T-helper 1 cell treated with Interleukin-12 subunit alpha and Interleukin-12 subunit beta and Interleukin-4 antibody, amounts not matched to agents 30 μg/mL and 1 μg/mL, for 36 hours (primary cell): Measurements from ENCODE around the gene NINL.
"Not testable (repeated sequence)": the region's sequence is repeated elsewhere in the genome, so short reads cannot be mapped to it uniquely, and the experiment has no call there.

Experiments
- H3K27ac Mint-ChIP-seq: one replicate; pipeline ENCODE4 v1.8.0; 2021; ENCODE audit warnings: mild to moderate bottlenecking, mixed read lengths
- H3K27me3 Mint-ChIP-seq: one replicate; pipeline ENCODE4 v1.8.0; 2021; ENCODE audit warnings: low read depth, mixed read lengths
- H3K36me3 Mint-ChIP-seq: one replicate; pipeline ENCODE4 v1.8.0; 2021; ENCODE audit warnings: low read depth, mixed read lengths
- H3K4me1 Mint-ChIP-seq: one replicate; pipeline ENCODE4 v1.8.0; 2021; ENCODE audit warnings: low read depth, mixed read lengths
- H3K4me3 Mint-ChIP-seq: one replicate; pipeline ENCODE4 v1.8.0; 2021; ENCODE audit warnings: mild to moderate bottlenecking, moderate library complexity, mixed read lengths
- H3K9me3 Mint-ChIP-seq: one replicate; pipeline ENCODE4 v1.8.0; 2021; ENCODE audit warnings: mixed read lengths

The NINL gene

DNA sequence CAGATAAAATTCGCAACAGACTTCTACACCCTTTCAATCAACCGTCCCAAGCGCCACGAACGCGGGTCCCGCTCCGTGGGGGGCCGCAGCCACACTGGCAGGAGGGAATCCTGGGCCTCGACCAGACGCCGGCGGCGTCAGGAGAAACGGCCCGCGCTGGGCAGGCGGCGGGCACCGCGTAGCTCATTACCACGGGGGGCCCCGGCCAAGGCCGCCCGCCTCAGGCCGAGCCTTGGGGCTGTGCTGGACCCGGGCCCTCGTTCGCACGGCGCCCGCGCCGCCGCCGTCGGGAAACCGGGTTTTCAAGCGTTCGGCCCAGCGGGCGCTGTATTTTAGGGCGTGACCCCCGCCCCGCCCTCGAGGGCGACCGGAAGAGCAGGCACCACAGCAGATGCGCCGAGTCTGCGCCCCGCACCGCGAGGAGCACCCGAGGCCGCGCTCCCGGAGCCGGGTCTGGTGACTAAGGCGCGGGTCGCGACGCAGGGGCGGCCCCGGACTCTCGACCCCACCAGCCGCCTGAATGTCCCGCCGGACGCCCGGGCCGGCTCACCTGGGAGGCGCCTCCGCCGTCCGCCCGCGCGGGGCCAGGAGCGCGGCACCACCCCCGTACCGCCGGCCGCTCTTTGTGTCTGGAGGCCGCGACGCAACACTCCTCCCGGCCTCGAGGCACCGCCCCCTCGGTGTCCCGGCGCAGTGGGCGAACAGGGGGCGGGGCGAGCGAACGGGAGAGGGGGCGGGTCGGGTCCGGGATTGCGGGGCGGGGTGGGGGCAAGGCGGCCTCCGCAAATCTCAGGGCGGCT is at the start of gene NINL:
Gene NINL, minus strand, starts transcription at position 627 of the 800 bp plus-strand sequence. CDS start 58,944 bp downstream, outside the sequence.
- Mint-ChIP-seq H3K4me1 (peaks cover 8% of the 10 kb centered on the region), H3K36me3 (peaks cover 6% of the 10 kb centered on the region), H3K4me3 (peak within 1 kb of the TSS; percentile 80), H3K27me3 (peaks cover 12% of the 10 kb centered on the region), H3K9me3 (no peaks in the 10 kb centered on the region), H3K27ac (no peak within 1 kb of the TSS)

GRCh38 chr20:25632940-25633790 is 47.8 kb upstream of the NINL start:
- H3K36me3 Mint-ChIP-seq: peaks cover 26% of the 10 kb centered on the region
- H3K4me1 Mint-ChIP-seq: peaks cover 2% of the 10 kb centered on the region
- no peaks in the 10 kb centered on the region for H3K27me3 Mint-ChIP-seq
- H3K9me3 Mint-ChIP-seq: peaks cover 44% of the 10 kb centered on the region
- H3K27ac Mint-ChIP-seq: no peak overlapping the region
- H3K4me3 Mint-ChIP-seq: no peak overlapping the region

DNA sequence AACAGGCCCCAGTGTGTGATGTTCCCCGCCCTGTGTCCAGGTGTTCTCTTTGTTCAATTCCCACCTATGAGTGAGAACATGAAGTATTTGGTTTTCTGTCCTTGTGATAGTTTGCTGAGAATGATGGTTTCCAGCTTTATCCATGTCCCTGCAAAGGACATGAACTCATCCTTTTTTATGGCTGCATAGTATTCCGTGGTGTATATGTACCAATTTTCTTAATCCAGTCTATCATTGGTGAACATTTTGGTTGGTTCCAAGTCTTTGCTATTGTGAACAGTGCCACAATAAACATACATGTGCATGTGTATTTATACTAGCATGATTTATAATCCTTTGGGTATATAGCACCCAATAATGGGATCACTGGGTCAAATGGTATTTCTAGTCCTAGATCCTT is 45.3 kb upstream of the NINL start:
- not testable (repeated sequence) for H3K27ac Mint-ChIP-seq, H3K27me3 Mint-ChIP-seq, H3K4me3 Mint-ChIP-seq, H3K4me1 Mint-ChIP-seq
- Mint-ChIP-seq H3K9me3 (peaks cover 38% of the 10 kb centered on the region), H3K36me3 (peaks cover 22% of the 10 kb centered on the region)

DNA sequence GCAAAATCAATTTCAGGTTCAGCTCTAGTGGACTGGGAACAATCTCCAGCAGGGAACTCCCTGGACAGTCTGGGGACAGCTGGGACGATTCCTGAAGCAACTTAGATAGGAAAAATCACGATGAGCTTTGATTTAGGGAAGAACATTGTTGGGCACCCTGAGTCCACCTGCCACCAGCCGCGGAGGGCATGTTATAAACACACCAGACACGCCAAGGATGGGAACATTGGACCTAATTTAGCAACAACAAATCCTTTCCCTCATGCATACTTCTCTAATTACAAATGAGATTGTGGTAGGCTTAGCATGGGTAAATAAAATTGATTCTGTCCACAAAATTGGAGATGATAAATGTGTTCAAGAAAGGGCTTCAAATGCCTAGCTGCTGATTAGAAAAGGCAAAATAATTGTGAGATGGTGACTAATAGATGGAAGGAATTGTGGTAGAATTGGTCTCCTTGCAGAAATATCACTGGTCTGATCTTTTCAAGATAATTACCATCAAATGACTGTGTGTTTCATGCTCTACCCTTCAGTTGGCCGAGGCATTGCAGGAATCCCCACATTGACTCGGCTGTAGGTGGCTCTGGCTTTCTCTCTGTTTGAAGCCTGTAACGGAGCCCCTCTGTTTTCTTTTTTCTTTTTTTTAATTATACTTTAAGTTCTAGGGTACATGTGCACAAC is 44.6 kb upstream of the NINL start:
- Mint-ChIP-seq H3K27ac (no peak overlapping the region), H3K9me3 (peaks cover 38% of the 10 kb centered on the region), H3K36me3 (peaks cover 17% of the 10 kb centered on the region), H3K27me3 (no peaks in the 10 kb centered on the region), H3K4me1 (peaks cover 2% of the 10 kb centered on the region), H3K4me3 (no peak overlapping the region)

- Mint-ChIP-seq H3K36me3 (peaks cover 12% of the 10 kb centered on the region), H3K27ac (no peak overlapping the region), H3K4me1 (peaks cover 18% of the 10 kb centered on the region), H3K4me3 (no peak overlapping the region), H3K9me3 (peaks cover 38% of the 10 kb centered on the region), H3K27me3 (no peaks in the 10 kb centered on the region)
These were observed 41.4 kb upstream of the NINL start for GRCh38 chr20:25626779-25627178.

GRCh38 chr20:25624500-25624939 is 39.2 kb upstream of the NINL start:
- H3K27me3 Mint-ChIP-seq: no peaks in the 10 kb centered on the region
- peak overlapping the region; percentile 90 for H3K4me3 Mint-ChIP-seq
- H3K9me3 Mint-ChIP-seq: peaks cover 22% of the 10 kb centered on the region
- peaks cover 27% of the 10 kb centered on the region for H3K4me1 Mint-ChIP-seq
- H3K36me3 Mint-ChIP-seq: peaks cover 12% of the 10 kb centered on the region
- H3K27ac Mint-ChIP-seq: peak overlapping the region; percentile 93

- Mint-ChIP-seq H3K9me3 (peaks cover 16% of the 10 kb centered on the region), H3K27me3 (no peaks in the 10 kb centered on the region), H3K36me3 (peaks cover 12% of the 10 kb centered on the region), H3K27ac (peak within 1 kb of the TSS; percentile 93), H3K4me3 (peak within 1 kb of the TSS; percentile 90), H3K4me1 (peaks cover 28% of the 10 kb centered on the region)
These were observed 38.6 kb upstream of the NINL start, which contains the start of gene NANP for GRCh38 chr20:25623736-25624499. NANP (minus strand) TSS chr20:25624014; CDS start chr20:25623948, 66 bp downstream.

DNA sequence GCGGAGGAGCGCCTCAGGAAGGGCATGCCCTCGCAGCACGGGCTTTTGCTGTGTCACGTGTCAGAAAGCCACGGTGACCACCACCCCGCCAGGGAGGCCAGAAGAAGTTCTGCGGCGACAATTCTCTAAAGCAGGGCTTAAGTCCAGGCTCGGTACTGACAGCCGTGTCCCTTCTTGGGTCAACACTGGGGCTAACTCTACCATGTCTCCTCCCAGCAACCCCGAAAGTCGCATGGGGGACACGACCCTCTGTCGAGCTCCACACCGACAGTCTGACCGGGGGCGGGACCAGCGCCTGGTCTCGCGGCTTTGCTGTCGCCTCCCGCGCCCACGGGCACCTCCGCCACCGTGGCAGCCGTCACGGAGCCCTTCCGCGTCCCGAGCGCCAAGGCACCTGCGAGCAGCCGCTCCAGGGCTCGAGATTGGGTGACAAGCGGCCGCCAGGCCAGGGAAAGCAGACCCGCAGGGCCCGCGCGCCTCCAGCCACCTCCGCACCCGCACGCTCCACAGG is 37.9 kb upstream of the NINL start:
- Mint-ChIP-seq H3K27ac (peak overlapping the region; percentile 93), H3K4me1 (peaks cover 28% of the 10 kb centered on the region), H3K9me3 (peaks cover 11% of the 10 kb centered on the region), H3K36me3 (peaks cover 9% of the 10 kb centered on the region), H3K27me3 (no peaks in the 10 kb centered on the region), H3K4me3 (peak overlapping the region; percentile 90)

GRCh38 chr20:25622450-25623224 is 37.3 kb upstream of the NINL start:
- Mint-ChIP-seq H3K4me3 (peak overlapping the region; percentile 90), H3K27ac (peak overlapping the region; percentile 72), H3K4me1 (peaks cover 28% of the 10 kb centered on the region), H3K36me3 (peaks cover 5% of the 10 kb centered on the region), H3K27me3 (no peaks in the 10 kb centered on the region), H3K9me3 (peaks cover 6% of the 10 kb centered on the region)

DNA sequence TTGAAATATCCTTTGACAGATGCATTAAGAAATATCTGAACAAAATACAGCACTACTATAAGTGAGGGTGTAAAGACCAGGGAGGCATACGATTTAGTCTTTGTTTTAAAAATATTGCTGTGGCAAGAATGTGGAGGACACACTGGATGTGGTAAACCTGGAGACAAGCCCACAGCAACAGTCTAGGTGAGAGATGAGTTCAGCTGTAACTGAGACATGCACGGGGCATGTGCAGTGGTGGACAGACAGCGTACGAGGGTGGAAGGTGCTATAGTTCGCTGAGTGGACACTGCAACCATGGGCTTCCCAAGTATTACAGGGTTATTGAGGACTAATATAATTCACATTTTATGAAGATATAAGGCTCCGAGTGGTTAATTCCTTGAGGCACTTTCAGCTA is 36.7 kb upstream of the NINL start:
- Mint-ChIP-seq H3K27me3 (no peaks in the 10 kb centered on the region), H3K4me3 (peak overlapping the region; percentile 90), H3K27ac (no peak overlapping the region), H3K36me3 (peaks cover 5% of the 10 kb centered on the region), H3K4me1 (peaks cover 28% of the 10 kb centered on the region), H3K9me3 (peaks cover 6% of the 10 kb centered on the region)

- peaks cover 3% of the 10 kb centered on the region for H3K36me3 Mint-ChIP-seq
- no peak overlapping the region for H3K27ac Mint-ChIP-seq
- no peak overlapping the region for H3K4me3 Mint-ChIP-seq
- H3K27me3 Mint-ChIP-seq: no peaks in the 10 kb centered on the region
- no peaks in the 10 kb centered on the region for H3K9me3 Mint-ChIP-seq
- peaks cover 26% of the 10 kb centered on the region for H3K4me1 Mint-ChIP-seq
These were observed 34.2 kb upstream of the NINL start for GRCh38 chr20:25619514-25619913.

DNA sequence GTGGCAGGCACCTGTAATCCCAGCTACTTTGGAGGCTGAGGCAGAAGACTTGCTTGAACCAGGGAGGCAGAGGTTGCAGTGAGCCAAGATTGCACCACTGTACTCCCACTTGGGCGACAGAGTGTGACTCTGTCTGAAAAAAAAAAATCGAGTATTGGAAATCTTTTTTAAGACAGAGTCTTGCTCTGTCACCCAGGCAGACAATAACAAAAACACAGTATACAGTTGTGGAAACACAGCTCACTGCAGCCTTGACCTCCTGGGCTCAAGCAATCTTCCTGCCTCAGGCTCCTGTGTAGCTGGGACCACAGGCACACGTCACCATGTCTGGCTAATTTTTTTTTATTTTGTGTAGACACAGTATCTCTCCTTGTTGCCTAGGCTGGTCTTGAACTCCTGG is 23.4 kb upstream of the NINL start:
- no peaks in the 10 kb centered on the region for H3K27me3 Mint-ChIP-seq
- no peak overlapping the region for H3K4me3 Mint-ChIP-seq
- H3K4me1 Mint-ChIP-seq: peaks cover 2% of the 10 kb centered on the region
- H3K9me3 Mint-ChIP-seq: no peaks in the 10 kb centered on the region
- no peak overlapping the region for H3K27ac Mint-ChIP-seq
- H3K36me3 Mint-ChIP-seq: peaks cover 6% of the 10 kb centered on the region

- peaks cover 11% of the 10 kb centered on the region for H3K4me1 Mint-ChIP-seq
- no peak overlapping the region for H3K27ac Mint-ChIP-seq
- H3K27me3 Mint-ChIP-seq: no peaks in the 10 kb centered on the region
- H3K9me3 Mint-ChIP-seq: no peaks in the 10 kb centered on the region
- no peak overlapping the region for H3K4me3 Mint-ChIP-seq
- no peaks in the 10 kb centered on the region for H3K36me3 Mint-ChIP-seq
These were observed 20.9 kb upstream of the NINL start for GRCh38 chr20:25606094-25606695.
